ENCODE measurements around the gene ADD2.
"Not testable (repeated sequence)": the region's sequence is repeated elsewhere in the genome, so short reads cannot be mapped to it uniquely, and the experiment has no call there.

ADD2 gene

GRCh38 chr2:70647873-70648481 lies 120.0 kb downstream of the ADD2 start:
- DNase-seq (ENCODE audit: low read depth in 1 of 2, low spot score in 1 of 2): peak; percentile 40 to 55

GRCh38 chr2:70646420-70646818 lies 121.6 kb downstream of the ADD2 start:
- DNase-seq (ENCODE audit: low read depth in 1 of 2, low spot score in 1 of 2): no peak

- DNase-seq (ENCODE audit: low read depth in 1 of 2, low spot score in 1 of 2): no peak
These were observed 122.1 kb downstream of the ADD2 start for GRCh38 chr2:70645733-70646419.

GRCh38 chr2:70643715-70644114 lies 124.3 kb downstream of the ADD2 start:
- DNase-seq (ENCODE audit: low read depth in 1 of 2, low spot score in 1 of 2): no peak

GRCh38 chr2:70641263-70641784 lies 126.7 kb downstream of the ADD2 start:
- no peak for DNase-seq (ENCODE audit: low read depth in 1 of 2, low spot score in 1 of 2)

GRCh38 chr2:70639841-70640436 lies 128.1 kb downstream of the ADD2 start:
- DNase-seq (ENCODE audit: low read depth in 1 of 2, low spot score in 1 of 2): no peak

GRCh38 chr2:70638561-70638960 lies 129.4 kb downstream of the ADD2 start:
- DNase-seq (ENCODE audit: low read depth in 1 of 2, low spot score in 1 of 2): no peak

GRCh38 chr2:70633508-70633907 lies 134.5 kb downstream of the ADD2 start:
- no peak for DNase-seq (ENCODE audit: low read depth in 1 of 2, low spot score in 1 of 2)

- no peak for DNase-seq (ENCODE audit: low read depth in 1 of 2, low spot score in 1 of 2)
These were observed 135.0 kb downstream of the ADD2 start for GRCh38 chr2:70632966-70633365.

- no peak for DNase-seq (ENCODE audit: low read depth in 1 of 2, low spot score in 1 of 2)
These were observed 135.6 kb downstream of the ADD2 start for GRCh38 chr2:70632388-70632787.

- DNase-seq (ENCODE audit: low read depth in 1 of 2, low spot score in 1 of 2): no peak
These were observed 137.2 kb downstream of the ADD2 start for GRCh38 chr2:70630761-70631160.

- no peak for DNase-seq (ENCODE audit: low read depth in 1 of 2, low spot score in 1 of 2)
These were observed 140.6 kb downstream of the ADD2 start for GRCh38 chr2:70627211-70627898.

GRCh38 chr2:70626254-70626990 lies 141.6 kb downstream of the ADD2 start:
- no peak for DNase-seq (ENCODE audit: low read depth in 1 of 2, low spot score in 1 of 2)

- not testable (repeated sequence) for DNase-seq (ENCODE audit: low read depth in 1 of 2, low spot score in 1 of 2)
These were observed 146.5 kb downstream of the ADD2 start for GRCh38 chr2:70621536-70621935.

- DNase-seq (ENCODE audit: low read depth in 1 of 2, low spot score in 1 of 2): no peak
These were observed 148.0 kb downstream of the ADD2 start for GRCh38 chr2:70620020-70620419.

- DNase-seq (ENCODE audit: low read depth in 1 of 2, low spot score in 1 of 2): no peak
These were observed 148.8 kb downstream of the ADD2 start for GRCh38 chr2:70619167-70619566.

GRCh38 chr2:70616168-70616694 lies 151.8 kb downstream of the ADD2 start:
- no peak for DNase-seq (ENCODE audit: low read depth in 1 of 2, low spot score in 1 of 2)

GRCh38 chr2:70615222-70615621 lies 152.8 kb downstream of the ADD2 start:
- no peak for DNase-seq (ENCODE audit: low read depth in 1 of 2, low spot score in 1 of 2)

- no peak for DNase-seq (ENCODE audit: low read depth in 1 of 2, low spot score in 1 of 2)
These were observed 154.5 kb downstream of the ADD2 start for GRCh38 chr2:70613521-70613920.

GRCh38 chr2:70612574-70612973 lies 155.4 kb downstream of the ADD2 start:
- DNase-seq (ENCODE audit: low read depth in 1 of 2, low spot score in 1 of 2): no peak

- DNase-seq (ENCODE audit: low read depth in 1 of 2, low spot score in 1 of 2): no peak
These were observed 159.6 kb downstream of the ADD2 start for GRCh38 chr2:70608373-70608772.

Data from stimulated activated CD4-positive, alpha-beta T cell treated with anti-CD3 and anti-CD28 coated beads, Interleukin-15, amount 100 ng/mL, for 1 hour (primary cell).